Fibroblast of pulmonary artery (primary cell): ENCODE measurements around the gene OBP2B.
A peak's percentile ranks its signal among the peaks of the same experiment; 100 is the strongest.
"Not testable (repeated sequence)": the region's sequence is repeated elsewhere in the genome, so short reads cannot be mapped to it uniquely, and the experiment has no call there.

Experiments used
- DNase-seq: peaks from one replicate; pipeline ENCODE4 v3.0.0-alpha.2; 2010; ENCODE audit warnings: low read depth
- H3K4me3 ChIP-seq: replicated peaks from 2 replicates; pipeline ENCODE4 v1.5.1; 2011; ENCODE audit warnings: low read depth, mild to moderate bottlenecking, control low read depth, low read length, moderate library complexity
- TF ChIP-seq, protein P1 (sequence below): IDR thresholded peaks from 2 replicates; pipeline ENCODE4 v1.5.1; 2011; ENCODE audit warnings: mild to moderate bottlenecking, control low read depth, low read length, inconsistent platforms; ENCODE audit errors: missing control alignments

Gene OBP2B

DNA sequence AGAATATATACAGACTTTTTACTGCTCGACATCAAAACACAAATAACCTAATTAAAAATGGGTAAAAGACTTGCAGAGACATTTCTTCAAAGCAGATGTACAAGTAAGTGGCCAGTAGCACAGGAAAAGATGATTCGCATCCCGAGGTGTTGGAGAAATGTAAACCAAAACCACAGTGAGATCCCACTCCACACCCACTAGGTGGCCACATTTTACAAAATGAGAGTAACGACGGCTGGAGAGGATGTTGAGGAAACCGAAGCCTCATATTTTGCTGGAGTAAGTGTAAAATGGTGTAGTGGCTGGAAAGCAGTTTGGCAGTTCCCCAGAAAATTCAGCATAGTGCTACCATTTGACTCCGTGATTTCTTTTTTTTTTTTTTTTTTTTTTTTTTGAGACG, 24.1 kb downstream of the OBP2B start:
- no peak overlapping the region for H3K4me3 ChIP-seq
- TF ChIP-seq, protein P1, sequence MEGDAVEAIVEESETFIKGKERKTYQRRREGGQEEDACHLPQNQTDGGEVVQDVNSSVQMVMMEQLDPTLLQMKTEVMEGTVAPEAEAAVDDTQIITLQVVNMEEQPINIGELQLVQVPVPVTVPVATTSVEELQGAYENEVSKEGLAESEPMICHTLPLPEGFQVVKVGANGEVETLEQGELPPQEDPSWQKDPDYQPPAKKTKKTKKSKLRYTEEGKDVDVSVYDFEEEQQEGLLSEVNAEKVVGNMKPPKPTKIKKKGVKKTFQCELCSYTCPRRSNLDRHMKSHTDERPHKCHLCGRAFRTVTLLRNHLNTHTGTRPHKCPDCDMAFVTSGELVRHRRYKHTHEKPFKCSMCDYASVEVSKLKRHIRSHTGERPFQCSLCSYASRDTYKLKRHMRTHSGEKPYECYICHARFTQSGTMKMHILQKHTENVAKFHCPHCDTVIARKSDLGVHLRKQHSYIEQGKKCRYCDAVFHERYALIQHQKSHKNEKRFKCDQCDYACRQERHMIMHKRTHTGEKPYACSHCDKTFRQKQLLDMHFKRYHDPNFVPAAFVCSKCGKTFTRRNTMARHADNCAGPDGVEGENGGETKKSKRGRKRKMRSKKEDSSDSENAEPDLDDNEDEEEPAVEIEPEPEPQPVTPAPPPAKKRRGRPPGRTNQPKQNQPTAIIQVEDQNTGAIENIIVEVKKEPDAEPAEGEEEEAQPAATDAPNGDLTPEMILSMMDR: peak; percentile 72
- peak; percentile 81 for DNase-seq

DNA sequence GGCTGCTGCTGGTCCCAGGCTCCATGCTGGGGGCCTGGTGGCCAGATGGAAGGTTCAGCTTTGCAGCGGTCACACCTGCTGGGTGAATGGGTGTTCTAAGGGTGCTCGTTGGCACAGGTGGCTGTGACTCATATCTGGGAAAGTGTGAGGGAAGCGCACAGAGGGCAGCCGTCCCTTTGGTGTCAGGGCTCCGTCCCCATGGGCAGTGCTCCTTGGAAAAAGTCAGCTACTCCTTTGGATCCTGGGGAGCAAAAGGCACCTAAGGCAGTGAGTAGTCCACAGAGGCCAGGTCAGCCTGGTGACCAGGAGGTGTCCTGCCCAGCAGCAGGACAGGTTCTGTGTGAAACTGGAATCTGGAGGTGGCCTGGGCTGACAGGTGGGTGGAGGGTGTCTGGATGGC, 26.9 kb downstream of the OBP2B start:
- TF ChIP-seq, protein P1: no peak
- DNase-seq: no peak
- no peak overlapping the region for H3K4me3 ChIP-seq

DNA sequence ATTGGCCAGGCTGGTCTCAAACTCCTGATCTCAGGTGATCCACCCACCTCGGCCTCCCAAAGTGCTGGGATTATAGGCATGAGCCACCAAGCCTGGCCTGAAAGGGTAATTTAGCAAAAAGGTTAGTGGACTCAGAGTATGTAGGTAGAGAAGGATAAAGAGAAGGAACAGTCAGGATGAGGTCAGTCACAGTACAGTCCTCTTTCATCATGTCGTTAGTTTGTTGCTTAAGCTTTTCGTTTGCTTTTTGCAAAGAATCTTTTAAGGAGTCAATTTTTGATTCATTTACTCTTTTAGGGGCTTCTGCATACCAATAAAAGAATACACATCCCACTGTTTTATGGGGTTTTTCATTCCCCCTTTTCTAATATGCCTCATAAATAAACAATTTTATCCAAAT, 27.5 kb downstream of the OBP2B start:
- H3K4me3 ChIP-seq: no peak overlapping the region
- TF ChIP-seq, protein P1: no peak
- DNase-seq: no peak

DNA sequence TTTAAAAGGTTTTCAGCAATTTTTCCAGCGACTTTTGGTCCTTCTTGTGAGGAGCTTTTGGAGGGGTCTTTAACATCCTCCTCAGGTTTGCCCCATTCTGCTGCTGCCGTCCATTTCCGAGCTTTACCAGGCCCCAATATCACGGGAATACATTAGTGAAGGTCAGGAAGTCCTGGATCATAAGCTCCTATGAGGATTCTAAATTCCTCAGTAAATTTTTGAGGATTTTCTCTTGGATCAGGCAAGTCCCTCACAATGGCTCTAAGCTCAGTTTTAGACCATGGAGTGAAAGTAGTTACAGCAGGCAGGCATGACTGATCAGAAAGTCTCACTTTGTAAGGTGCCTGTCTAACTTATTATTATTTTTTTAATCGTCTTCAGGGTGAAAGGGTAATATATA, 28.1 kb downstream of the OBP2B start:
- no peak overlapping the region for H3K4me3 ChIP-seq
- TF ChIP-seq, protein P1: no peak
- no peak for DNase-seq

DNA sequence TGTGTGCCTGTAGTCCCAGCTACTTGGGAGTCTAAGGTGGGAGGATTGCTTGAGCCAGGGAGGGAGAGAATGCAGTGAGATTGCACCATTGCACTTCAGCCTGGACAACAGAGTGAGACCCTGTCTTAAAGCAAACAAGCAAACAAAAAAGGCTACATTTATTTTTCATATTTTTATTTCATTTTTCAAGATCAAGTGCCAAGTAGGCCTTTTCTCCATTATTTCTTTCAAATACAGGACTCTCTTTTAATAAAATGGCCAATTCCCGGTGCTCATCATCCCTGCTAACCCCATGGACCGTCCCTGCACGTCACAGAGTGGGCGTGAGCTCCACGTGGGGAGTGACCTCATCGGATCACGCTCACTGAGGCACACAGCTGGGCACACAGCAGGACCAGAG, 36.0 kb downstream of the OBP2B start:
- DNase-seq: no peak
- TF ChIP-seq, protein P1: no peak
- H3K4me3 ChIP-seq: no peak overlapping the region

DNA sequence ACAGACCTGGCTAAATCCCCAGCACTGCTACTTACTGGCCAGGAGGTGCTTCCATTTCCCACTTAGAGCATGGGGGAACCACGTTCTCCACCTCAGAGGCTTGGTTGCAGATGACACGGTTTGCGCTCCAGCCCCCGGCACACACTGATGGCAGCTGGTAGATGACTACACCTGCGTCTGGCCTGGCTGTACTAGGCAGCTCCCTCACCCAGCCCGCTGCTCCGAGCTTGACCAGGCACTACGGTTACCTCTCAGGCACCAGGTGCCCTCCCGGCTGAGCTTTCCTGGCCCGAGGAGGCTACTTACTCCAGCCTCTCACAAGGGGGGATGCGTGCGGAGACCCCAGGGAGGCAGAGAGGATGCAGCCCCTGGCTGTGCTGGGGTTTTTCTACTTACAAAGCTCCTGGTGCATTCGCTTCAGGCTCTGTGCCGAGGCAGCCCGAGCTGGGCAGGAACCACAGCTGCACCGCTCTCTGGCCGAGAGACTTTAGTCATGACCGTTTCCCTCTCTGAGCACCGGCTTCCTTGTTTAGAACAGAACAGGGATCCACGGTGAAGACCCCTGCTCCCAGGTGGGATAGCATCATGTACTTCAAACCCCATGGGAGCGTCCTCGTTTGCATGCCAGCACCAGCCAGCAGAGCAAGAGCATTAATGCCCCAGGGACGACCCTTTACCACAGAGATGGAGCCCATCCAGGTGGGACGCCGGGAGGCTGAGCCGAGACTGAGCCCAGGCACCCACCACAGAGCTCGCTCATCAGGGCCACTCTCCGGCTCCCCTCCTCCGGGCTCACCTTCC, 37.7 kb downstream of the OBP2B start:
- TF ChIP-seq, protein P1: no peak
- no peak for DNase-seq
- no peak overlapping the region for H3K4me3 ChIP-seq

DNA sequence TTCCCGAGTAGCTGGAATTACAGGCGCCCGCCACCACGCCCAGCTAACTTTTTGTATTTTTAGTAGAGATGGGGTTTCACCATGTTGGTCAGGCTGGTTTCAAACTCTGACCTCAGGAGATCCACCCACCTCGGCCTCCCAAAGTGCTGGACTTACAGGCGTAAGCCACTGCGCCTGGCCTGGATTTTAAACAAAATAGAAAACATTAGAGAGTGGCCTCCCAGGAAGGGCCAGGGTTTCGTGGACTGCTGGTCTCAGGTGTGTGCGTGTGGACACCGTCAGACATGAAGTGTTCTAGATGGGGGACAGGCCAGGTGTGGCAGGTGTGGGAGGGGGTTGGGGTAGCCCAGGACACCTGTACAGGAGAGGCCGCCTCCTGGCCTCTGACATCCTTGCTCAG, 38.3 kb downstream of the OBP2B start:
- DNase-seq: no peak
- H3K4me3 ChIP-seq: no peak overlapping the region
- TF ChIP-seq, protein P1: no peak

DNA sequence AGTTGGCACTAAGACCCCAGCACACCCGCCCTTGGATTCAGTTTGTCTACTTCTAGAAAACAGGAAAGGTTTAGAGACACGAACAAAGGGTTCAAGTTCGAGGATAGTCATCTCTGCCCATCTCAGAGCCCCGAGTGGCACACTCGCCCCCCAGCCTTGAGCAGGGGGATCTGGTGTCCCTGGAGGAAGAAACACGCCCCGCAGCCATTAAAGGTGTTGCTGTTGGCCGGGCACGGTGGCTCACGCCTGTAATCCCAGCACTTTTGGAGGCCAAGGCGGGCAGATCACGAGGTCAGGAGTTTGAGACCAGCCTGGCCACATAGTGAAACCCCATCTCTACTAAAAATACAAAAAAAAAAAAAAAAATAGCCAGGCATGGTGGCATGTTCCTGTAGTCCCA, 39.4 kb downstream of the OBP2B start:
- DNase-seq, H3K4me3 ChIP-seq: not testable (repeated sequence)
